ENCODE results near the gene PARP8. TPM values are rescaled to one million over a fixed set of nuclear protein-coding genes. Genes with fewer than 3 reads are reported as not detected.

The PARP8 gene
- total RNA-seq, 2 experiments from 2014 or later = 41.1 to 42.1 TPM

DNA sequence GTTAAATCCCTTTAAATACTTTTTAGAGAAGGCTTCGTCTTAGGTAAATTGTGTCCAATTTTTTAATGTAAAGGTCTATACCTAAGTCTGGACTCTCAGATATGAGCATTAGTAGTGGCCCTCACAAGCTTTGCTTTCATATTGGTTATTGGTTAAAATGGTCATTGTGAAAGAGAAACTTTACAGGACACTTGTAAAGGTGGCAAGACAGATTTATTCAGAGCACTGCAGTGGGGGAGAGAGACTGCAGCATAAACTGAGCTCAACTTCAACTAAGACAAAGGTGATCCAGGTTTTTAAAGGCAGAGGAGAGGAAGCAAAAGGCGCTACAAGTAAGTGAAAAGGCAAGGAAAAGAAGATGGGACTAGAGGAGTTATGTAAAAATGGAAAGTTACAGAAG lies 157.7 kb downstream of the PARP8 start:
- POLR2A ChIA-PET = no interaction called here
- CTCF ChIA-PET = no interaction called here

- POLR2A ChIA-PET = no interaction called here
- CTCF ChIA-PET = no interaction called here
Measured at GRCh38 chr5:50827516-50828247, 161.2 kb downstream of the PARP8 start.

DNA sequence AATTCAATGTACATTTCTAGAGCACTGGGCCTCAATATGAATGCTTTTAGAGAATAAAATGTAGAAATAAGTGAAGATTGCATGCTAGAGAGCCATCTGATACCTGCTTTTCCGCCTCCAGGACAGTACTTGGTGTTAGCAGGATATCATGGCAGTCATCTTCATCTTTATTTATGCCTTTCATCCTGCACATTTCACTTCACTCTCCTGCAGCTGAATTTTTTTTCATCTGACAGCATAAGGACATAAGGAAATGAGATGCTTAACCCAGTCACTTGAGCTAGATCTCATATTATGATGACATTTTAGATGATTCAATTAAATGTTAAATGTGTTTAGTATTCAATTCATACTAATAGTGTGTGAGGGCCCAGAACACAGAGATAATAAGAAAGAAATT lies 162.6 kb downstream of the PARP8 start:
- CTCF ChIA-PET = no interaction called here
- POLR2A ChIA-PET = interaction anchor here (0.7 kb wide), 1 partner anchor 34 kb away, joined by 4 read pairs; no protein-coding TSS in a partner anchor

DNA sequence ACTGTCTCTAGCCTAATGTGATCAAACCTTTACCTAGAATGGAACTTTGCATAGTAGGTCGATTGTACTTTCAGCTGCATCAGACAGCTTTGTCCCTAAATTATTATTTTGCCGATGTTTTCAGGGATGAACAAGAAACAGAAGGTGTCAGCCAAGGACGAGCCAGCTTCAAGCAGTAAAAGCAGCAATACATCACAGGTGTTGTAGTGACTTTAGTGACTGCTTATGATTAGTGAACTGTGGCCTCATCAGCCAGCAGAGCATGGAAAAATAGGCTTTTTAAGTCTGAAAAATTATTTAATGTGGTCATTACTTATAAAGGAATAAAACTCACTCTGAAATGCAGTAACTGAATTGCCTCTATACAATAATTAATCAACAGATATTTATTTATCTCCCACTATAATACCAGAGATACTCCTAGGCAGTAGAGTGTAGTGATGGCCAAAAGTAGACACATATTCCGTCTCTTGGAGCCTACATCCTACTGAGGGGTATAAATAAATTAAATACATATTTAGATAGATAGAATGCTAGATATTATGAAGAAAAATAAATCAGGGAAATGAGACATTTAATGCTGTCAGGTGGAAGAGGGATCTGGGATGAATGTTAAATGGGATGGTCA lies 166.3 kb downstream of the PARP8 start:
- ChIA-PET POLR2A (no interaction called here), CTCF (no interaction called here)

DNA sequence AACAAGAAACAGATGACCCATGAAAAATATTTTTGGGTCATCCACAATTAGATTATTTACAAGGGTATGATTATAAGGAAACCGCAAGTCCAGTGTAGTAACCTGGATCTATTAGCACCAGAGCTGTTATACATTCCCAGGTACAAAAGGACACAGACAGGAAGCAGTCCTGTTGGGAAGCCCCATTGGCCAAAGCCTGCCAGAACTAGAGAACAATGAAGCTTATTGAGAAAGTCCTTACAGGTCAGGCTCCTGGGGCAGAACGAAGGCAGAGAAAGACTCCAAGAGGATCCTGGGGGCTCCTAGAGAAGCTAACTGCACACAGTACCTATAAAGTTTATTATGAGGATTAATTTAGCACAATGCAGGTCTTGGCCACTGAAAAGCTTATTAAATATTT lies 169.9 kb downstream of the PARP8 start:
- ChIA-PET POLR2A (no interaction called here), CTCF (no interaction called here)

GRCh38 chr5:50839472-50839871 lies 173.0 kb downstream of the PARP8 start:
- ChIA-PET CTCF (no interaction called here), POLR2A (no interaction called here)

- POLR2A ChIA-PET = no interaction called here
- CTCF ChIA-PET = no interaction called here
Measured at GRCh38 chr5:50843091-50843490, 176.7 kb downstream of the PARP8 start.

DNA sequence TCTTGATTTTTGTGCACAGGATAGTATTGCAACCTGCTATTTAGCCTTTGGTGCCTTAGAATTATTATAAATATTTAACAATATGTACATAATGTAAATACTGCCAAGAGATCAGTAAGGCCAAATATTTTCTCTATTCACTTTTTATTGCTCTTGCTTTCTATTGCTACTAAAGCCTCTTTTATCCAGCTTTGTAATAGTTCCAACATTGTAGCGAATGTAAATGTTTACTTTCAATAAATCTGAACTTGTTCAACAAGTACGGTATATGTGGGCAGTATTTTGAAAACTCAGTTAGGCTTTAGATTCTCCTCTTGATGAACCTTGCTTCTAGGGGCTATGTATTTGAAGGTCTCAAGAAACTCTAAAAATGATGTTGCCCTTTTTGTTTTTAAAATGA lies 179.8 kb downstream of the PARP8 start:
- ChIA-PET POLR2A (no interaction called here), CTCF (no interaction called here)

DNA sequence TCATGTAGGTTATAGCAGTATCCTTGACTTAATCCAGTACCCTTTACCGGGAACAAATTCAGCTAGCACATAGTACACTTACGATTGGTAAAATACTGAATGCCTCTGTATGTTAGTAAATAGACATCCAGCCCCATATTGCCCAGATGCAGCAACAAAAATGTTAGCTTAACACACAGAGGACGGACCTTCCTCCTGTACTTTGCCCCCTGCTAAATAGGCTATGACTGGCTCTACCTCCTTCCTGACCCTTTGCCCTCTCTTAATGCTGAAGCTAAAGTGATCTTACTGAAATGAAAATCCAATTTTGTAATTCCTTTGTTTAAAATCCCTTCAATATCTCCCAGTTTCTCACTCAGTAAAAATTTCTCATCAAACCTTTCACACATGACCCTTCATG lies 183.1 kb downstream of the PARP8 start:
- ChIA-PET CTCF (no interaction called here), POLR2A (no interaction called here)

DNA sequence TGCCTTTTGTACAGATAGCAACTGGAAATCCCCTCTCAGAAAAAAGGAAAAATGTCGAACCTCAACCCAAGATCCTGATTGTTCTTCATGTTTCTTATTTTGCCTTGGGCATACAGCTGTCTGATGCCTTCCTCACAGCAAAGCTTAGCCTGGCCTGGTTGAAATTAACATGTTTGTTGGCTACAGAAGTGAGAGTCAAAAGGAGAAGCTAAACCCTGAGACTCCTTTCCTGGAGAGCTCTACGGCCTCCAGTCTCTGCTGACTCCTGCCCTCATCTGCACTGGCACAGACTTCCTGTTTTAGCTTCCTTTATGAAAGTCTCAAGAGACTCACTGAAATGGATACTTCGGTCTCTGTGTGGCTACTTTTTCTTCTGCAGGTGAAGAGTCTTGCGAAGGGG lies 186.7 kb downstream of the PARP8 start:
- POLR2A ChIA-PET = no interaction called here
- CTCF ChIA-PET = no interaction called here

DNA sequence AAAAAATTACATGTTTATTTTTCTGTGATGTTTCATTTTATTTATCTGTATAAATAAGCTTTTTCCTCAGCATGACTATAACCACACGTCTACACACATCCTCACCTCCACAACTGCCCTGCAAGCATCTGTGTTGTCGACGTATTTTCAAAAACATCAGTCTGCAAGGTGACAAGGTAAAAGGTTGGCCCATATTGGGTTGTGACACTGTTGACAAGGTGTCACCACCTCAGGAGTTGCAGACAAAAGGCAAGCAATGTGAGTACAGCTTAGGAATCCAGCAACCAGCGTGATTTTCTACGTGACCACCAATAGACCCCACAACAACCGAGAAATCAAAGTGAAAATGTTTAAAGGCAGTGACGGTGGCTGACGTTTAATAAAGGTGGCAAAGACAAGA lies 187.6 kb downstream of the PARP8 start:
- ChIA-PET CTCF (no interaction called here), POLR2A (interaction anchor here (0.5 kb wide), 1 partner anchor 640 kb away, joined by 5 read pairs; no protein-coding TSS in a partner anchor)

- ChIA-PET CTCF (no interaction called here), POLR2A (no interaction called here)
Measured at GRCh38 chr5:50855001-50855400, 188.6 kb downstream of the PARP8 start.

DNA sequence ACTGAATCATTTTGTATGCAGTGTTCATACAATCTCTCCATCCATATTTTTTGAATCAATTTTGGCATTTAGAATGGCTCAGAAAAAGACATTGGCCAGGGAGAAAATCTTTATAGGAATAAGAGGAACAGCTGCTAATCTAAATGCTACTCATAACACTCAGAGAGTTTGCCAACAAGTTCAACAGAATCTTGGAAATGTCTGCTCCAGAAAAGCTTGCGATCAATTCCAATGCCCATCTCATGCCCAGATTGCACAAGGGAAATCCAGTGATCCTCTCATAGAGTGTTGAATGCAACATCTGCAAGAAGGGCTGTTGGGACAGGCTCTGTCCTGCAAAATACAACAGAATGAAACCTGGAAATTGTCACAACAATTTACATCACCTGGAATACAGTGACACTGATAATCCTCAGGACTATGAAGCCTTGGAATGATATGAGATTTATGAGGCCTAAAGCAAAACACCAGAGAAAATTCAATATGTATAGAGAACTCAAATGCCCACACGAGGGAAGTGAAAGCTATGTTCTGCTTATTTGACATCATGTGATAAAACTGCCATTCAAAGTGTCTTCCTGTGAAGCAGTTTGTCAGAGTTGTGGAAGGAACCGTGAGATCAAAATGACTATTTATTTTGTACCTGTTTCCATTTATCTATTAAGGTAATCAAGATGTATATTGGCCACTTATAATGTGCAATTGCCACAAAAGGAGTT lies 190.1 kb downstream of the PARP8 start:
- POLR2A ChIA-PET = no interaction called here
- CTCF ChIA-PET = no interaction called here

DNA sequence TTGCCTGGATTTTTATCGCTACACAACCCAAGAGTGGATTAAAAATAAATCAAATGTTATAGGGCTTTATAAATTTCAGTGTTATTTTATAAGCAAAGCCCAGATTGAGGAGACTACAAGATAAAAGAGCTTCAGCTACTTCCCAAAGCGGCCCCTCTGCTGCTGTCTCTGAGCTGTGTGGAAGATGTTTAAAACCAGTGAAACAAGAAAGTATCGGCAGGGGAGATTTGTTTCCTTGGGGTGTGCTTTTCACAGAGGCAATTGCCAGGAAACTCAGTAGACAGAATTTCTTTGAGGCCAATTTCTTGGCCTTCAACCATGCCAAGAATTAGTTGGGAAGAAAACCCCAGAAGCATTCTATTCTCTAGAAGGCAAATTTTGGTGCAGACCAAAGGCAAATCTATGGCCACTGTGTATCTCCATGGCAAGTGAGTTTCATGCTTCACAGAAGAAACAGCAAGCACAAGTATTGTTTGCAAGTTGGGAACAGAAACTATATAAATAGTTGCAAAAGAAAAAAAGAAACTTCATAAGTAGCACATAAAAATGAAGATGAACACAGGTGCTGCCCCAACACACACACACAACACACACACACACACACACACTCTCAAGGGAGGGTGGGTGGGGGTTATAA lies 197.2 kb downstream of the PARP8 start:
- CTCF ChIA-PET = no interaction called here
- POLR2A ChIA-PET = interaction anchor here (0.5 kb wide), 1 partner anchor 35 kb away, joined by 4 read pairs; no protein-coding TSS in a partner anchor

DNA sequence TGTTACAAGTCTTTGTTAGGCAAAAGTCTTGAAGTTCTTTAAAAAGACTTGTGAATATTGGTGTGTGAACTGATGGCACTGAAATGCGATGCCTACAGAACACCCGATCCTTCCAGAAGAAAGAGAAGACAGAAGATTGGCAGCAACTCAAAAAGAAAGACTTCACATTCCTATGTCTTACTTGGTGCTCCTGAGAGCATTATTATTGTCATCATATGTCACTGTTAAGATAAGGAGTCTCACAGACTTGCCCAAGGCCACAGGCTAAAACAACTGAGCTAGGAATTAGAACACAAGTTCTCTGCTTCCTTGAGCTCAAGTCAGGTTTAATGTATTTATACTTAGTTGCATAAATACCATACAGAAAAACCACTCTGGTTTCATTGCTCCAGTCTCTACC lies 198.0 kb downstream of the PARP8 start:
- ChIA-PET CTCF (no interaction called here), POLR2A (no interaction called here)

DNA sequence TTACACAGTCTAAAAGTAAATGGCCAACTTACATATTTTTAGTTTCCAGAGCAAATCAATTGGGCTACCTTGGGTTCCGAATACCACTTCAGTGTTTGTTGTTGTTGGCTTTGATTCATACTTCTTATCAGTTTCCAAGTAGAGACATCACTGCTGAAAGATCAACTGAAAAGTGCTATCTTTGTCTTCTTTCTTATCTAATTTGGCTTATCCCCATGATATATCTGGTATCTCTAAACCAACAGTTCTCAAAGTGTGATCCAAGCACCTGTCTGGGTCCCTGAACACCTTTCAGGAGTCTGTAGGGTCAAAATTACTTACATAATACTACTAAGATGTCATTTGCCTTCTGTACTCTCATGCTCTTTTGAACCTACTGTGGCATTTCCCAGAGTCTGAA lies 200.0 kb downstream of the PARP8 start:
- POLR2A ChIA-PET = no interaction called here
- CTCF ChIA-PET = no interaction called here

- POLR2A ChIA-PET = no interaction called here
- CTCF ChIA-PET = no interaction called here
Measured at GRCh38 chr5:50867140-50867539, 200.7 kb downstream of the PARP8 start.

DNA sequence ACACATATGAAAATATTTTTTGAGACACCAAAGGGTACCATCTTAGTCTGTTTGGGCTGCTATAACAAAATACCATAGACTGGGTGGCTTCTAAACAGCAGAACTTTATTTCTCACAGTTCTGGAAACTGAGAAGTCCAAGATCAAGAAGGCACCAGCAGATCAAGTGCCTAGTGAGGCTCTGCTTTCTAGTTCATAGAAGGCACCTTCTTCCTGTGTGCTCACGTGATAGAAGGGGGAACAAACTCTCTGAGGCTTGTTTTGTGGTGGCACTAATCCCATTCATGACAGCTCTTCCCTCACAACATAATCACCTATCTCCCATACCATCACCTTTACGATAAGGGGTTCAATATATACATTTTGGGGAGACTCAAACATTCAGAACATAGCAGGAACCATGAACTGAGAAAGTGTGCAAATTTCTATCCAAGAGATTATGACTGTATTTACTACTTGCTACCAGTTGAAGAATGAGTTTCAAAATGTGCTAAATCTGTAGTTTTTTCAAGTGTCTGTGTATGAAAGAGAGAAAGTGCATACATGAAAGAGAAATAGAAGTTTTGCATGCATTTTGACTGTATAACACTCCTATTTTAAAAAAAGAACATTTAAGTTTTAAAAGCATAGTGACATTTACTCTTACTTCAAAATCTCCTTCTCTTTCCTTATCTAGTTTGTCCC lies 207.3 kb downstream of the PARP8 start:
- ChIA-PET POLR2A (no interaction called here), CTCF (no interaction called here)

DNA sequence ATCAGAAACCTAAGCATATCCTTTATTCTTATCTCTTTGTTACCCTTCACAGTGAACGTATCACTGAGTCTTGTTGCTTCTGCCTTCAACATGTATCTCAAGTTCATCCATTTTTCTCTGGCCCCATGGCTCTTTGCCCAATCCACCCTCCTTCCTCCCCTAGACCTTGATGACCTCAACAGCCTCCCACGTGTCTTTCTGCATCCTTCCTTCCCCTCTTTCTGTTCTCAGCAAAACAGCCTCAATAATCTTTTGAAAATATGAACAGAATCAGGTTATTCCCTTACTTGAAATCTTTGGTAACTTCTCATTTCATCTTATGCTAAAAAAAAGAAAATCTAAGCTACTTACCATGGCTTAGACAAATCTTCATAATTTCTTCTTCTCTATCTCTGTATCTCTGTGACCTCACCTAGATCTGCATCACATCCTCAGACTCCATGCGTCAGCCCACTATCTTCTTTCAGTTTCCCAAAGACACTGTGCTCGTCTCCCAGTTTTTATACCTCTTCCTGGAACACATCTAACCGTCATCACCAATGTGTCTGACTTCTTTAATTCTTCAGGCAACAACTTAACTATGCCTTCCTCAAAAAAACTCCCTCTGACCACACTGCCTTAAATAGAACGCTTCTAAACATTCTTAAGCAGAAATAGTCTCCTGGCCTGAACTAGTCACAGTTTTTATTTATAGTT lies 208.0 kb downstream of the PARP8 start:
- ChIA-PET CTCF (no interaction called here), POLR2A (no interaction called here)

DNA sequence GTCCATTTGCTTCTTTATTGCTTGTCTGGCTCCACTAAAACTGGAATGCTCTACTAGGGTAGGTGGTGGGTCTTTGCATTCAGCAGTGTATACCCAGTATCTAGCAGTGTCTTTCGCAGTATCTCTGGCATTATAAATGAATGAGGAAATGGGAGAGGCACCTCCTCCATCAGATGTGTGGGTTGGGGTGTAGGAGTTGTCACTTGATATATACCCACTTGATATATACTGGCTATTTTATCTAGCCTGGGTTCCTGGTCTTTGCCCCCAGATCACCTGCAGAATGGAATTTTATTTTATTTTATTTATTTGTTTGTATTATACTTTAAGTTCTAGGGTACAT lies 208.5 kb downstream of the PARP8 start:
- CTCF ChIA-PET = no interaction called here
- POLR2A ChIA-PET = no interaction called here
